OCI-LY3 (cell line): ENCODE measurements around the gene SSTR5.

Experiments used
- H2AFZ ChIP-seq: fragments of 200-600, 300-600 bp; shearing (Covaris generic); 2 replicates; pipeline ENCODE4 v1.6.0; 2014; ENCODE audit warnings: antibody characterized with exemption, low read depth, low read length
- H3K27ac ChIP-seq: fragments of 200-600, 300-600 bp; sonication (generic); 2 replicates; pipeline ENCODE4 v1.5.1; 2014; ENCODE audit warnings: mild to moderate bottlenecking, low read length, moderate library complexity, mixed read lengths
- H3K27me3 ChIP-seq: fragments of 200-600, 300-600 bp; sonication (generic); 2 replicates; pipeline ENCODE4 v1.6.1; 2014; ENCODE audit warnings: low read depth, low read length, mixed read lengths
- H3K36me3 ChIP-seq: fragments of 200-600, 300-600 bp; sonication (generic); replicated peaks from 2 replicates; pipeline ENCODE3; 2014; ENCODE audit warnings: low read depth, low read length, mixed read lengths
- H3K4me1 ChIP-seq: fragments of 300-600, 200-600 bp; sonication (generic); 2 replicates; pipeline ENCODE4 v1.6.1; 2014; ENCODE audit warnings: low read length, mixed read lengths
- H3K4me2 ChIP-seq: fragments of 200-600, 300-600 bp; sonication (generic); 2 replicates; pipeline ENCODE4 v1.6.1; 2014; ENCODE audit warnings: low read length, mixed read lengths
- H3K4me3 ChIP-seq: fragments of 300-600, 200-600 bp; sonication (generic); 2 replicates; pipeline ENCODE4 v1.5.1; 2014; ENCODE audit warnings: antibody characterized with exemption, mild to moderate bottlenecking, low read length, moderate library complexity
- H3K79me2 ChIP-seq: fragments of 300-600, 200-600 bp; shearing (Covaris generic); 2 replicates; pipeline ENCODE4 v1.6.1; 2014; ENCODE audit warnings: mild to moderate bottlenecking, low read length, mixed read lengths
- H3K9ac ChIP-seq: fragments of 300-600, 200-600 bp; shearing (Covaris generic); 2 replicates; pipeline ENCODE4 v1.6.0; 2014; ENCODE audit warnings: mild to moderate bottlenecking, low read length, moderate library complexity
- H3K9me3 ChIP-seq: fragments of 200-600, 300-600 bp; shearing (Covaris generic); 2 replicates; pipeline ENCODE4 v1.6.1; 2014; ENCODE audit warnings: low read length, mixed read lengths; ENCODE audit not compliant: insufficient read depth
- H4K20me1 ChIP-seq: fragments of 200-600, 300-600 bp; sonication (generic); 2 replicates; pipeline ENCODE4 v1.6.1; 2016; ENCODE audit warnings: low read length, mixed read lengths; ENCODE audit not compliant: insufficient read depth
- CTCF ChIP-seq: fragments of 200-600, 300-600 bp; sonication (generic); IDR thresholded peaks from 2 replicates; pipeline ENCODE4 v1.5.1; 2014; ENCODE audit warnings: antibody characterized with exemption, low read length, low read depth
- EZH2phosphoT487 ChIP-seq: fragments of 200-600 bp; shearing (Covaris generic); IDR thresholded peaks from 2 replicates; pipeline ENCODE4 v1.6.1; 2018; ENCODE audit warnings: antibody characterized with exemption, mixed run types, low read depth

SSTR5 gene

DNA sequence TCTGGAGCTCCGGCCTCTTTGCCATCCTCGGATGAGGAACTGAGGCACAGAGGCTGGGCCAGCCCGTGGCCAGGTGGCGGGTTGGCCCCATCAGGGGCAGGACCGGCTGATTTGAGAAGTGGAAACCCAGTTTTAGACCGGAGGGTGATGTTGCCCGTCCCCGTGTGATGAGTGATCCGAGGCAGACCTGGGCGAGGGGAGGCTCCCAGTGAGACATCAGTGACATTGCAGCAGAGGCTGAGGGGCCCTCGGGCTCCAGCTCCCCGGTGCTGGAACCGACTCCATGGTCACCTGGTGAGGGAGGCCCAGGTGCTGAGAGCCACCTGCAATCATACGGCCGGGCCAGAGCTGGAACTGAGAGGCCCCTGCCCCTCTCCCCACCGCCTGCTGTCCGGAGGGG, 53.5 kb downstream of the SSTR5 start:
- Histone ChIP-seq H2AFZ (no peak overlapping the region), H3K27ac (no peak overlapping the region), H3K9ac (no peak overlapping the region), H3K4me1 (peaks cover 8% of the 10 kb centered on the region), H3K36me3 (no peaks in the 10 kb centered on the region), H3K27me3 (no peaks in the 10 kb centered on the region), H4K20me1 (no peaks in the 10 kb centered on the region), H3K4me3 (no peak overlapping the region), H3K9me3 (no peaks in the 10 kb centered on the region), H3K79me2 (no peaks in the 10 kb centered on the region), H3K4me2 (no peak overlapping the region)
- no peak for TF ChIP-seq EZH2phosphoT487
- no peak for TF ChIP-seq CTCF

DNA sequence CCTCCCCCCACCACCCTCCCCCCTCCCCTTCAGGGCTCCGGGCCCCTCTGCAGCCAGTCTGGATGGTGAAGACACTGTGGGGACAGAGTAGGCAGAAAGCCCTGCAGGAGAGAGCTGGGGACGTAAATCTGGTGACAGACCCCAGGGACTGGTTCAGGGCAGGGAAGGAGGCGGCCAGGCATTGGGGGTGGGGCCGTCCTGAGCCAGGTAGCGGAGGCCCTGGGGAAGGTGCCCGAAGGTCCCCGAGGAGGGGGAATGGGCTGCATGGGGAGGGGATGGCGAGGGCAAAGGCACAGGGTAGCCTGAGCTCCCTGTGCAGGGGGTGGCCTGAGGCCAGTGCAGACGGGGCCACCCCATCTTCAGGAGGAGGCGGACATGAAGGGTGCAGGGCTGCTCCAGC, 54.0 kb downstream of the SSTR5 start:
- H3K27me3 ChIP-seq, result no peaks in the 10 kb centered on the region
- H3K27ac ChIP-seq, result no peak overlapping the region
- H3K4me2 ChIP-seq, result no peak overlapping the region
- H3K9ac ChIP-seq, result no peak overlapping the region
- no peak for TF ChIP-seq EZH2phosphoT487
- no peak for TF ChIP-seq CTCF
- no peaks in the 10 kb centered on the region for H3K79me2 ChIP-seq
- no peak overlapping the region for H3K4me3 ChIP-seq
- no peaks in the 10 kb centered on the region for H4K20me1 ChIP-seq
- no peaks in the 10 kb centered on the region for H3K9me3 ChIP-seq
- H3K4me1 ChIP-seq, result peaks cover 8% of the 10 kb centered on the region
- no peak overlapping the region for H2AFZ ChIP-seq
- no peaks in the 10 kb centered on the region for H3K36me3 ChIP-seq

DNA sequence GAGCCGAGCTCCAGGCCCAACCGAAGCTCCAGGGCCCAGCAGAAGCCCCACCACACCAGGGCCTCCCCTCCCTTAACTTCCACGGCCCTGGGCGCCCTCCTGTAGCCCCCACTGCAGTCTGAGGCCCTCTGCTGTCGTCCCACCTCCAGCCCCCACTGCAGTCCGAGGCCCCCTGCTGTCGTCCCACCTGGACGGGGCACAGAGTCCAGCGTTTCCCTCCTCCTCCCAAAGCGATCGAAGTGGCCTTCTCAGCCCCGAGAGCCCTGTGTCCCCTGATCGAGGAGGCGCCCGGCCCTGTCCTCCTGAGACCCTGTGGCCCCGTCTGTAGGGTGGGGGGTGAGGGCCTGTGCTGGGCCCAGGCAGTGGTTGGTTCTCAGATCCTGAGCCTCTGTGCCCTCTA, 54.6 kb downstream of the SSTR5 start:
- H2AFZ ChIP-seq, result no peak overlapping the region
- no peak overlapping the region for H3K4me2 ChIP-seq
- H4K20me1 ChIP-seq, result no peaks in the 10 kb centered on the region
- TF ChIP-seq CTCF (no peak), EZH2phosphoT487 (no peak)
- no peaks in the 10 kb centered on the region for H3K79me2 ChIP-seq
- H3K4me1 ChIP-seq, result peaks cover 5% of the 10 kb centered on the region
- H3K27me3 ChIP-seq, result no peaks in the 10 kb centered on the region
- H3K36me3 ChIP-seq, result no peaks in the 10 kb centered on the region
- H3K9ac ChIP-seq, result no peak overlapping the region
- no peak overlapping the region for H3K27ac ChIP-seq
- no peak overlapping the region for H3K4me3 ChIP-seq
- no peaks in the 10 kb centered on the region for H3K9me3 ChIP-seq

- Histone ChIP-seq H3K4me3 (no peak overlapping the region), H3K4me2 (no peak overlapping the region), H3K27ac (no peak overlapping the region), H3K9ac (no peak overlapping the region), H4K20me1 (no peaks in the 10 kb centered on the region), H2AFZ (no peak overlapping the region), H3K79me2 (no peaks in the 10 kb centered on the region), H3K27me3 (no peaks in the 10 kb centered on the region), H3K36me3 (no peaks in the 10 kb centered on the region), H3K9me3 (no peaks in the 10 kb centered on the region), H3K4me1 (no peaks in the 10 kb centered on the region; the same call in 1 of the 2 replicates)
- TF ChIP-seq EZH2phosphoT487, result no peak
- TF ChIP-seq CTCF, result no peak
These were observed 55.6 kb downstream of the SSTR5 start for GRCh38 chr16:1127971-1128715.
